Ishikawa (cell line): ENCODE results near the gene METTL6.

Experiments
- CEBPB ChIP-seq: IDR thresholded peaks from 2 replicates; pipeline ENCODE4 v1.6.1; 2012
- CREB1 ChIP-seq: IDR thresholded peaks from 2 replicates; pipeline ENCODE4 v1.6.1; 2012; ENCODE audit warnings: low read depth
- EGR1 ChIP-seq: IDR thresholded peaks from 2 replicates; pipeline ENCODE4 v1.6.1; 2012
- EP300 ChIP-seq: IDR thresholded peaks from 2 replicates; pipeline ENCODE4 v1.6.1; 2012; ENCODE audit warnings: borderline replicate concordance
- FOXM1 ChIP-seq: IDR thresholded peaks from 2 replicates; pipeline ENCODE4 v1.6.1; 2012; ENCODE audit warnings: low read depth, borderline replicate concordance
- MAX ChIP-seq: IDR thresholded peaks from 2 replicates; pipeline ENCODE4 v1.6.1; 2012
- NFIC ChIP-seq: IDR thresholded peaks from 2 replicates; pipeline ENCODE4 v1.6.1; 2012
- RAD21 ChIP-seq: IDR thresholded peaks from 2 replicates; pipeline ENCODE4 v1.6.1; 2012; ENCODE audit warnings: low read depth
- REST ChIP-seq: IDR thresholded peaks from 2 replicates; pipeline ENCODE4 v1.6.1; 2012; ENCODE audit warnings: low read depth, mild to moderate bottlenecking
- TAF1 ChIP-seq: IDR thresholded peaks from 2 replicates; pipeline ENCODE4 v1.6.1; 2012; ENCODE audit warnings: low read depth, mild to moderate bottlenecking
- TCF12 ChIP-seq: IDR thresholded peaks from 2 replicates; pipeline ENCODE4 v1.6.1; 2012; ENCODE audit warnings: low read depth
- TEAD4 ChIP-seq: IDR thresholded peaks from 2 replicates; pipeline ENCODE4 v1.6.1; 2012
- USF1 ChIP-seq: IDR thresholded peaks from 2 replicates; pipeline ENCODE4 v1.6.1; 2012
- YY1 ChIP-seq: IDR thresholded peaks from 2 replicates; pipeline ENCODE4 v1.6.1; 2012; ENCODE audit warnings: low read depth
- ZBTB7A ChIP-seq: IDR thresholded peaks from 2 replicates; pipeline ENCODE4 v1.6.1; 2012; ENCODE audit warnings: low read depth

METTL6 gene

GRCh38 chr3:15387171-15387581 is 40.2 kb downstream of the METTL6 start:
- TF ChIP-seq CREB1 (no peak), NFIC (no peak), RAD21 (no peak), EP300 (no peak)

GRCh38 chr3:15385901-15386653 is 41.3 kb downstream of the METTL6 start:
- TF ChIP-seq NFIC (peak; percentile 57; the same call in 1 of the 2 replicates), TCF12 (no peak), USF1 (no peak)

GRCh38 chr3:15384510-15385237 is 42.7 kb downstream of the METTL6 start:
- no peak for TF ChIP-seq FOXM1
- no peak for TF ChIP-seq MAX

- TF ChIP-seq TCF12 (no peak), USF1 (no peak), REST (no peak), FOXM1 (no peak), TAF1 (no peak), YY1 (no peak), NFIC (no peak)
These were observed 44.9 kb downstream of the METTL6 start for GRCh38 chr3:15382405-15382923.

- TF ChIP-seq EP300 (no peak), USF1 (no peak), TCF12 (no peak), NFIC (no peak), TEAD4 (no peak), FOXM1 (no peak), ZBTB7A (no peak), EGR1 (no peak), YY1 (no peak), TAF1 (no peak), CEBPB (no peak), REST (no peak), MAX (no peak), CREB1 (no peak), RAD21 (no peak)
These were observed 46.1 kb downstream of the METTL6 start for GRCh38 chr3:15380980-15381890.
